HG03521 (cell line): ENCODE measurements around the gene DLGAP1.
A peak's percentile ranks its signal among the peaks of the same experiment; 100 is the strongest.
"Not testable (repeated sequence)": the region's sequence is repeated elsewhere in the genome, so short reads cannot be mapped to it uniquely, and the experiment has no call there.

ENCODE experiments used
- ATAC-seq: cut with Tn5 transposase; IDR thresholded peaks from one replicate; pipeline ENCODE4 v1.9.1; 2021; ENCODE audit warnings: mild to moderate bottlenecking, moderate library complexity; ENCODE audit not compliant: unreplicated experiment

Gene DLGAP1

GRCh38 chr18:4391859-4392258, 63.2 kb downstream of the DLGAP1 start:
- peak; percentile 48 for ATAC-seq

GRCh38 chr18:4385876-4386275, 69.2 kb downstream of the DLGAP1 start:
- no peak for ATAC-seq

- peak; percentile 54 for ATAC-seq
Observed at GRCh38 chr18:4384932-4385331, 70.2 kb downstream of the DLGAP1 start.

- ATAC-seq = no peak
Observed at GRCh38 chr18:4374564-4374963, 80.5 kb downstream of the DLGAP1 start.

- no peak for ATAC-seq
Observed at GRCh38 chr18:4369705-4370104, 85.4 kb downstream of the DLGAP1 start.

GRCh38 chr18:4360221-4360715, 94.8 kb downstream of the DLGAP1 start:
- no peak for ATAC-seq

- ATAC-seq = no peak
Observed at GRCh38 chr18:4358618-4359017, 96.5 kb downstream of the DLGAP1 start.

- no peak for ATAC-seq
Observed at GRCh38 chr18:4357579-4357978, 97.5 kb downstream of the DLGAP1 start.

- no peak for ATAC-seq
Observed at GRCh38 chr18:4356929-4357328, 98.2 kb downstream of the DLGAP1 start.

- ATAC-seq = no peak
Observed at GRCh38 chr18:4353853-4354418, 101.2 kb downstream of the DLGAP1 start.

GRCh38 chr18:4352746-4353551, 102.2 kb downstream of the DLGAP1 start:
- ATAC-seq = no peak

GRCh38 chr18:4351005-4351404, 104.1 kb downstream of the DLGAP1 start:
- no peak for ATAC-seq

- ATAC-seq = no peak
Observed at GRCh38 chr18:4335386-4335785, 119.7 kb downstream of the DLGAP1 start.

- no peak for ATAC-seq
Observed at GRCh38 chr18:4333043-4333442, 122.1 kb downstream of the DLGAP1 start.

GRCh38 chr18:4319738-4320677, 135.1 kb downstream of the DLGAP1 start:
- ATAC-seq = no peak

GRCh38 chr18:4318311-4318710, 136.8 kb downstream of the DLGAP1 start:
- no peak for ATAC-seq

GRCh38 chr18:4311945-4312344, 143.2 kb downstream of the DLGAP1 start:
- ATAC-seq = not testable (repeated sequence)

- ATAC-seq = no peak
Observed at GRCh38 chr18:4311136-4311535, 144.0 kb downstream of the DLGAP1 start.

GRCh38 chr18:4309227-4309626, 145.9 kb downstream of the DLGAP1 start:
- no peak for ATAC-seq

- ATAC-seq = no peak
Observed at GRCh38 chr18:4308576-4308975, 146.5 kb downstream of the DLGAP1 start.

GRCh38 chr18:4299395-4299794, 155.7 kb downstream of the DLGAP1 start:
- ATAC-seq = no peak
